AG09309 (cell line): ENCODE results near the gene NANOGP8.

Experiments
- DNase-seq: peaks from one replicate; pipeline ENCODE4 v3.0.0-alpha.2; 2010; ENCODE audit warnings: low read depth
- H3K4me3 ChIP-seq: 2 replicates; pipeline ENCODE4 v1.5.1; 2011; ENCODE audit warnings: mild to moderate bottlenecking, low read depth, low read length, moderate library complexity; ENCODE audit not compliant: control insufficient read depth
- TF ChIP-seq, protein P1 (sequence below): IDR thresholded peaks from 2 replicates; pipeline ENCODE4 v1.5.1; 2011; ENCODE audit warnings: mild to moderate bottlenecking, low read depth, low read length, inconsistent platforms; ENCODE audit not compliant: insufficient read depth, control insufficient read depth; ENCODE audit errors: missing control alignments

Gene NANOGP8

DNA sequence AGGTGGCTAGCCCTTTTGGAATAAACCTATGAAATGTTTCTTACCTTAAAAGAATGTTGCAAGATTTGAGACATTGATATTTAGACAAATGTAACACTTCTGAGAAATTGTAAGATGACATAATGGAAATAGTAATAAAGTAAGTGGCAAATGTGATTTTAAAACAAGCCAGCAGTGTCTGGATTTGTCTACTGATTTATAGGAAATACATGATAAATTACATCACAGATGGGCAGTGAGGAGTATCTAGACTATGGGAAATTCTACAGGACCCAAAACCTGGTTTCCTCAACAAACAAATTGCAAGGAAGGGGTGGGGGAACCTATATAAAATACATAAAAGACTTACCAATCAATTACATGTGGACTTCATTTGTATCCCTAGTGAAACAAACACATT lies 37.1 kb downstream of the NANOGP8 start:
- no peak overlapping the region for H3K4me3 ChIP-seq
- DNase-seq: no peak
- TF ChIP-seq, protein P1, sequence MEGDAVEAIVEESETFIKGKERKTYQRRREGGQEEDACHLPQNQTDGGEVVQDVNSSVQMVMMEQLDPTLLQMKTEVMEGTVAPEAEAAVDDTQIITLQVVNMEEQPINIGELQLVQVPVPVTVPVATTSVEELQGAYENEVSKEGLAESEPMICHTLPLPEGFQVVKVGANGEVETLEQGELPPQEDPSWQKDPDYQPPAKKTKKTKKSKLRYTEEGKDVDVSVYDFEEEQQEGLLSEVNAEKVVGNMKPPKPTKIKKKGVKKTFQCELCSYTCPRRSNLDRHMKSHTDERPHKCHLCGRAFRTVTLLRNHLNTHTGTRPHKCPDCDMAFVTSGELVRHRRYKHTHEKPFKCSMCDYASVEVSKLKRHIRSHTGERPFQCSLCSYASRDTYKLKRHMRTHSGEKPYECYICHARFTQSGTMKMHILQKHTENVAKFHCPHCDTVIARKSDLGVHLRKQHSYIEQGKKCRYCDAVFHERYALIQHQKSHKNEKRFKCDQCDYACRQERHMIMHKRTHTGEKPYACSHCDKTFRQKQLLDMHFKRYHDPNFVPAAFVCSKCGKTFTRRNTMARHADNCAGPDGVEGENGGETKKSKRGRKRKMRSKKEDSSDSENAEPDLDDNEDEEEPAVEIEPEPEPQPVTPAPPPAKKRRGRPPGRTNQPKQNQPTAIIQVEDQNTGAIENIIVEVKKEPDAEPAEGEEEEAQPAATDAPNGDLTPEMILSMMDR: no peak

DNA sequence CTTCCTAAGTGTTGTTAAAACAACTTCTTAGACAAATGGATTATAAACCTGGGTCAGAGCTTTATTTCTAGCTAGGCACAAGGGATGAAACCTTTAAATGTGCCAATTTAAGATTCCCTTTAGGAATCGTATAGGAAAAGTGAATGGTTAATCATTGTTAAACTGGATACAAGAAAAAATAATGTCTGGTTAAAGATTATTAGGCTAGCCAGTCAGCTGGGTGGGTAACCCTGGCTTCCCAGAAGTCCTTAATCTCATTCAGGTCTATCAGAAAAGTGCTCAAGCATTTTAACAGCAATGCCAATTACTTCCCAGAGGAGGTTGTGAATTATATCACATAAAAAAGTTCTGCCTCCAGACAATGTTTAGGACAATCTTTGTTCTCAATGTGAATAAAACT lies 37.6 kb downstream of the NANOGP8 start:
- TF ChIP-seq, protein P1: no peak

DNA sequence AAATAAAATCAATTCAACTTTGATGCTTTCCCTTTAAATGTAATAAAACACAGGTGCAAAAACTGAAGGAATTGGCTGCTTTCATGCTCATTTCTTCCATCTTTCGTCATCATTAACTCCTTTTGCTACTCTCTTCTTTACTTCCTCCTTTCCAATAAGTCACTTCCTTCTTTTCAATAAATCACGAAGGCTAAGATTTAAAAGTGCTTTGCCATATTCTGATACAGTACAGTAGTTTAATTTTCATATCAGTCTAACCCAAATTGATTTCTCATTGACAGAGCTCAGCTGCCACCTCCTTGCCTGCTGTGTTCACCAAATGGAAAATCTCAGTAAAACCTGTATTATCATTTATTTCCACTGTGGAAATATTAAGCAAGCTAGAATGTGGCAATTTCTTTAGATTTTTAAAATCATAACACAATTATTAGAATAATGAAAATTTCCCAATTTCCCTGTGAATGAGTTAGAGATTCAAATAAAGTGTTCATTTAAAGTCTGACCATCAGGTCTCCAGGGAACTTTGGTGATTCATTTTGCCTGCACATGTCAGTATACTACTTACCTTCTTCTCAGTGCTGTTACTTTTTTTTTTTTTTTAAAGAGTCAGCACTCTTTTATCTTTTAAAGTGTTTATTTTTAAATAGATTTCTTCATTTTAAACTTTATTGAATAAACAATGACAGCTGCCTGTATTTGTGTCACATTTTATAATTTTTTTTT lies 41.6 kb downstream of the NANOGP8 start:
- no peak for DNase-seq
- TF ChIP-seq, protein P1: no peak
- no peak overlapping the region for H3K4me3 ChIP-seq

More for the DNA sequence above, 37.6 kb downstream of the NANOGP8 start:
- no peak for DNase-seq
- no peak overlapping the region for H3K4me3 ChIP-seq

DNA sequence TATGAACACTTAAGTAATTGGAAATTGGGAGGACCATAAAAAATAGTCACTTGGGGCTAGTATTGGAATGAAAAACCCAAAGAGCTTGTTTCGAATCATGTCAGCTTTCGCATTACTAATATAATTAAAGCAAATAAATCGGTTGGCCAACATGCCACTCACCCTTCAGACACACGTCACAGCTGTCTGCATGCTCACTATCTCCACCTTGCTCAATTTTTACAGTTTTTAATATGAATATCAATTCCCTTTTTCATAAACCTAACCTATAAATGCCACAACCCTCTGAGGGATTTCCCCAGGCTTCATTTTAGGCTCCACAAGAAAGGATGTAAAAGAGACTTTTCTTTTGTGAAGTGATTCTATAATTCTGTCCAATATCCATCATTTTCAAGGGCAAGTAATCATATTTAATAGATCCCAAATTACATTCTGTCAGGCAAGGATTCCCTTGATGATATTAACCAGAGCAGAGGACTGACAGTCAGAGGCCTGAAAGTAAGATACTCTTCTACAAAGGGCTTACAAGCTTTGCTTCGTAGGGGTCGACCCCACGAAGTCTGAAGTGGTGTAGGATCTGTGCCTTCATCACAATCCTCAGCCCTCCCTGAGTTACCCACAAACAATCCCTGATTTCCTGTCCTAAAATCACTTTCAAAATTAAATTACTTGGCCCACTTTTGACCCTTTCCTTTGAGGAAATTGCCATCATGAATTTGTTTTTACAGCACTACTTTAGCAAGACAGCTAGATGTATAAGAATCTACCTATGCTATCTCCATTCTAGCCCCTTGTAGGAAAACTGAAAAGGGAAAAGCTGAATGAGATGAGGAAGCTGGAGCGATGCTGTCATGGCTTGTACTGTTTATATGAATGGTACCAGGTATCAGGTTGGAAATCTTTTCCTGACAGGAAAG lies 44.5 kb downstream of the NANOGP8 start:
- DNase-seq: no peak
- TF ChIP-seq, protein P1: no peak
- H3K4me3 ChIP-seq: no peak overlapping the region

DNA sequence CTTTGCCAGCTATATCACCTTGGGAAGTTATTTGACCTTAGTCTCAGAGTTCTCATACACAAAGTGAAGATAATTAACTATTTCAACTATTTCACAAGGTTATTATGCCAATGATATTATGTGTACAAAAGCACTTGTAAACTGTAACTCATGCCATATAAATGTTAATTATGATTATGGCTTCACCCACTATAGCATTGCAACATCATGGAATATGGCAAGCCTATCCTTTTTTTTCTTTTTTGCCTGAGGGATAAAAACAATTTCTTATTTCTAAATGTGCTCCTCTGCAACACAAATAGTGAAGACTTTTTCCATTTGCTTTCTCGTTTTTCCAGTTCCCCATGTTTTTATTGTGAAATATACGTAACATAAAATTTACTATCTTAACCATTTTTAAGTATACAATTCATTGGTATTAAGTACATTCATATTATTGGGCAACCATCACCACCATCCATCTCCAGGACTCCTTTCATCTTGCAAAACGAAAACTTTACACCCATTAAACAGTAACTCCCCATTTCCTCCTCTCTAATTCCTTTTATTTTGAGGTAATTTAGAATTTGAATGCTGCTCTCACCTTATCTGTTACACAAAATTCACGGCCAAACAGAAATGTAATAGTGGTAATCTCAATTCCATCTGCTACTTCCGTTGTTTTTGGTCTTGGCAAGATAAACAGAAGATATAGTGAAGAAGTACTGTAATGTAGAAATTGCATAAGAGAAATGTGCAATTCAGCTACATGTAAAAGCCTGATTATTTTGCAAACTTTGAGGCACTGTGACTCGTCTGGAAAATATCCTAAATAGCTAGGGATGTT lies 46.3 kb downstream of the NANOGP8 start:
- DNase-seq: peak; percentile 31
- no peak overlapping the region for H3K4me3 ChIP-seq
- TF ChIP-seq, protein P1: no peak
